HL-60 (cell line): Measurements from ENCODE around the gene AP4S1.
A peak's percentile ranks its signal among the peaks of the same experiment; 100 is the strongest.

ENCODE experiments used
- DNase-seq, 2 experiments: peaks; one replicate each; pipeline ENCODE4 v3.0.0-alpha.2; 2010 to 2020; ENCODE audit warnings: low read depth in 1 of 2, low spot score in 1 of 2
- H3K27ac ChIP-seq: fragments of 250-450 bp; sonication (Bioruptor Pico); replicated peaks from 2 replicates; pipeline ENCODE4 v1.5.1; 2020; ENCODE audit warnings: mild to moderate bottlenecking, moderate library complexity
- H3K27me3 ChIP-seq: fragments of 250-450 bp; sonication (Bioruptor Pico); 2 replicates; pipeline ENCODE4 v1.5.1; 2021; ENCODE audit warnings: mild to moderate bottlenecking, moderate library complexity; ENCODE audit not compliant: insufficient read depth, poor library complexity, severe bottlenecking
- H3K4me3 ChIP-seq: replicated peaks from 2 replicates; pipeline ENCODE4 v1.5.1; 2011; ENCODE audit warnings: mild to moderate bottlenecking, control low read depth, low read length; ENCODE audit not compliant: insufficient read depth
- GABPA ChIP-seq: IDR thresholded peaks from 2 replicates; pipeline ENCODE4 v1.6.1; 2012; ENCODE audit warnings: low read depth
- POLR2AphosphoS5 ChIP-seq: IDR thresholded peaks from 2 replicates; pipeline ENCODE4 v1.6.1; 2012; ENCODE audit warnings: low read depth
- SPI1 ChIP-seq: IDR thresholded peaks from 2 replicates; pipeline ENCODE4 v1.6.1; 2012; ENCODE audit warnings: low read depth, mild to moderate bottlenecking, borderline replicate concordance
- TF ChIP-seq, protein P1 (sequence below): IDR thresholded peaks from 2 replicates; pipeline ENCODE4 v1.6.1; 2012; ENCODE audit warnings: low read depth; ENCODE audit not compliant: insufficient replicate concordance
- TF ChIP-seq, protein P2 (sequence below): IDR thresholded peaks from one replicate; pipeline ENCODE4 v1.5.1; 2011; ENCODE audit warnings: low read length, control low read depth, inconsistent platforms; ENCODE audit not compliant: insufficient read depth

The AP4S1 gene

DNA sequence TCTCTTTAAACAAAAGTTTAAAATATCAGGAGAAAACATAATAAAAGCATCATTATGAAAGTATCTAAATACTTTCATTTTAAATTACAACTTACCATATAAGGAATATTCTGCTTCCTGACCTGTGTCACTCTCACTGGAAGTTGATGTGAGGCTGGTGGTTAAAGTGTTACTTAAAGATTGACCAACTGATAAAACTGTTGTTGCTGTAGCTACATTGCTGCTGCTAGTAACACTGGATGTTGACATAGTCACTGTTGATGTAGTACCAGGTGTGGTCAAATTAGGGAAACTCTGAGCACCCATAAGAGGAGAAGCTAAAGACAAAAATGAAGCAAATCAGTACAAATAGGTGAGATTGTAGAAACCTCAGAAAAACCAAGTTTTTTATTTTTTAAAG is 102.2 kb downstream of the AP4S1 start:
- peak overlapping the region; percentile 62 for H3K27ac ChIP-seq
- H3K27me3 ChIP-seq, result no peaks in the 10 kb centered on the region
- no peak overlapping the region for H3K4me3 ChIP-seq
- DNase-seq, result peak in 1 of 2 experiments; percentile 39
- TF ChIP-seq POLR2AphosphoS5 (no peak), GABPA (no peak), SPI1 (no peak)
- TF ChIP-seq, protein P1, sequence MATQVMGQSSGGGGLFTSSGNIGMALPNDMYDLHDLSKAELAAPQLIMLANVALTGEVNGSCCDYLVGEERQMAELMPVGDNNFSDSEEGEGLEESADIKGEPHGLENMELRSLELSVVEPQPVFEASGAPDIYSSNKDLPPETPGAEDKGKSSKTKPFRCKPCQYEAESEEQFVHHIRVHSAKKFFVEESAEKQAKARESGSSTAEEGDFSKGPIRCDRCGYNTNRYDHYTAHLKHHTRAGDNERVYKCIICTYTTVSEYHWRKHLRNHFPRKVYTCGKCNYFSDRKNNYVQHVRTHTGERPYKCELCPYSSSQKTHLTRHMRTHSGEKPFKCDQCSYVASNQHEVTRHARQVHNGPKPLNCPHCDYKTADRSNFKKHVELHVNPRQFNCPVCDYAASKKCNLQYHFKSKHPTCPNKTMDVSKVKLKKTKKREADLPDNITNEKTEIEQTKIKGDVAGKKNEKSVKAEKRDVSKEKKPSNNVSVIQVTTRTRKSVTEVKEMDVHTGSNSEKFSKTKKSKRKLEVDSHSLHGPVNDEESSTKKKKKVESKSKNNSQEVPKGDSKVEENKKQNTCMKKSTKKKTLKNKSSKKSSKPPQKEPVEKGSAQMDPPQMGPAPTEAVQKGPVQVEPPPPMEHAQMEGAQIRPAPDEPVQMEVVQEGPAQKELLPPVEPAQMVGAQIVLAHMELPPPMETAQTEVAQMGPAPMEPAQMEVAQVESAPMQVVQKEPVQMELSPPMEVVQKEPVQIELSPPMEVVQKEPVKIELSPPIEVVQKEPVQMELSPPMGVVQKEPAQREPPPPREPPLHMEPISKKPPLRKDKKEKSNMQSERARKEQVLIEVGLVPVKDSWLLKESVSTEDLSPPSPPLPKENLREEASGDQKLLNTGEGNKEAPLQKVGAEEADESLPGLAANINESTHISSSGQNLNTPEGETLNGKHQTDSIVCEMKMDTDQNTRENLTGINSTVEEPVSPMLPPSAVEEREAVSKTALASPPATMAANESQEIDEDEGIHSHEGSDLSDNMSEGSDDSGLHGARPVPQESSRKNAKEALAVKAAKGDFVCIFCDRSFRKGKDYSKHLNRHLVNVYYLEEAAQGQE, result no peak
- TF ChIP-seq, protein P2, sequence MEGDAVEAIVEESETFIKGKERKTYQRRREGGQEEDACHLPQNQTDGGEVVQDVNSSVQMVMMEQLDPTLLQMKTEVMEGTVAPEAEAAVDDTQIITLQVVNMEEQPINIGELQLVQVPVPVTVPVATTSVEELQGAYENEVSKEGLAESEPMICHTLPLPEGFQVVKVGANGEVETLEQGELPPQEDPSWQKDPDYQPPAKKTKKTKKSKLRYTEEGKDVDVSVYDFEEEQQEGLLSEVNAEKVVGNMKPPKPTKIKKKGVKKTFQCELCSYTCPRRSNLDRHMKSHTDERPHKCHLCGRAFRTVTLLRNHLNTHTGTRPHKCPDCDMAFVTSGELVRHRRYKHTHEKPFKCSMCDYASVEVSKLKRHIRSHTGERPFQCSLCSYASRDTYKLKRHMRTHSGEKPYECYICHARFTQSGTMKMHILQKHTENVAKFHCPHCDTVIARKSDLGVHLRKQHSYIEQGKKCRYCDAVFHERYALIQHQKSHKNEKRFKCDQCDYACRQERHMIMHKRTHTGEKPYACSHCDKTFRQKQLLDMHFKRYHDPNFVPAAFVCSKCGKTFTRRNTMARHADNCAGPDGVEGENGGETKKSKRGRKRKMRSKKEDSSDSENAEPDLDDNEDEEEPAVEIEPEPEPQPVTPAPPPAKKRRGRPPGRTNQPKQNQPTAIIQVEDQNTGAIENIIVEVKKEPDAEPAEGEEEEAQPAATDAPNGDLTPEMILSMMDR, result no peak

DNA sequence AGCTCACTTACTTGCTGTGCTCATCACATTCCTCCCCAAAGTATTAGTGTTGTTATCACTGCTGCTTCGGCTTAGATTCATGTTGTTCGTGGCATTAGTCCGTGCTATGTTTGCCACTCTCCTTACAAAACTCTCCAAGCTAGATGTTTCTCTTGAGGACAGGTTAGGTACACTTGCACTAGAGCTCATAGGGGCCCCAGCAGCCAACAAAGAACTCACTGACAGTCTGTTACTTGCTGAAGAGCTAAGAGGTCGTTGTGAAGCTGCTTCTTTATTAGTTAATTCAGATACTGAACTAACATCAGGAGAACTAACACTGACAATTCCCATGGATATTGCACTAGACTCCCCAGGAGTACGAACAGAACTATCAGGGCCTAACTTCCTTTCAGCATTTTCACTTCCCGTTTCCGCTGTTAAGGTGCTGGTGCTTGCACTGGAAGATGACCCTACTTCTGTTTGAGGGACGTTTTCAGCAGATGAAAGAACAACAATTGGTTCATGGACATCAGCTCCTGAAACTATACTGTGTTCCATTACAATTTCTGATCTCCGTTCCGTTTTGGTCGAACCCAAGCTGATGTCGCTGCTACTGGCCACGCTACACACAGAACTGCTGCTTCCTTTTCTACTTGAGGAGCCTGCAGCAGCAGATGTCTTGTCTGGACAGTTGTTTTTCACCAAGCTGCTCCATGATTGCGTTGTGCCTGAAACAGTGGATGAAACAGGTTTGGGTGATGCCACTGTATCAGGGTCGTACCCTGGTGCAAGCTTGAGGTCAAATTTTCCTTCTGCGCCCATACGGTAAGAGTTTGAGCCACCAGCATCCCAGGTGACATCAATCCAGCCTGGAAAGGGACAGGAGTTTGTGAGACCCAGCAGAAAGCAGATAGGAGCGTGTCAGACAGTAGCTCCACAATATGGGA is 103.4 kb downstream of the AP4S1 start:
- peak overlapping the region; percentile 62 for H3K27ac ChIP-seq
- TF ChIP-seq SPI1 (peak; percentile 95), GABPA (no peak)
- H3K4me3 ChIP-seq, result no peak overlapping the region
- DNase-seq, result peak; percentile 28 to 48
- H3K27me3 ChIP-seq, result no peaks in the 10 kb centered on the region

DNA sequence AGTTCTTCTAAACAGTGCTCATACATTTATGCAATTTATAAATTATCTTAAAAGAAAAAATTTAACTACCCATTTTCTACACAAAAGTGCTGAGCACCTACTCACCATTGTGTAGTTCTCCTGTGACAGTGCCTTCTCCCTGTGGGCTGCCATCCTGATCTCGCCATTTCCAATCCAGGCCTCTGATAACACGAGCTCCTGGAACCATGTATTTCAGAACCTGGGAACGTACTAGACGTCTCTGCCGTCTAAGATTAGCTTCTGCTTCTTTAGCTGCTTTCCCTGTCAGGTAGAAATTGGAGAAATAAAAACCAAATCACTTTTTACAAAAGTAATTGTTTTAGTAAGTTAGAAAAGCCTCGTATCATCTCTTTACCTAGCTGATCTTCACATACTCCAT is 107.7 kb downstream of the AP4S1 start:
- Histone ChIP-seq H3K27ac (no peak overlapping the region), H3K27me3 (no peaks in the 10 kb centered on the region), H3K4me3 (no peak overlapping the region)
- DNase-seq, result no peak
- no peak for TF ChIP-seq SPI1
- TF ChIP-seq, protein P1, result no peak
- no peak for TF ChIP-seq POLR2AphosphoS5
- TF ChIP-seq, protein P2, result no peak
- no peak for TF ChIP-seq GABPA

DNA sequence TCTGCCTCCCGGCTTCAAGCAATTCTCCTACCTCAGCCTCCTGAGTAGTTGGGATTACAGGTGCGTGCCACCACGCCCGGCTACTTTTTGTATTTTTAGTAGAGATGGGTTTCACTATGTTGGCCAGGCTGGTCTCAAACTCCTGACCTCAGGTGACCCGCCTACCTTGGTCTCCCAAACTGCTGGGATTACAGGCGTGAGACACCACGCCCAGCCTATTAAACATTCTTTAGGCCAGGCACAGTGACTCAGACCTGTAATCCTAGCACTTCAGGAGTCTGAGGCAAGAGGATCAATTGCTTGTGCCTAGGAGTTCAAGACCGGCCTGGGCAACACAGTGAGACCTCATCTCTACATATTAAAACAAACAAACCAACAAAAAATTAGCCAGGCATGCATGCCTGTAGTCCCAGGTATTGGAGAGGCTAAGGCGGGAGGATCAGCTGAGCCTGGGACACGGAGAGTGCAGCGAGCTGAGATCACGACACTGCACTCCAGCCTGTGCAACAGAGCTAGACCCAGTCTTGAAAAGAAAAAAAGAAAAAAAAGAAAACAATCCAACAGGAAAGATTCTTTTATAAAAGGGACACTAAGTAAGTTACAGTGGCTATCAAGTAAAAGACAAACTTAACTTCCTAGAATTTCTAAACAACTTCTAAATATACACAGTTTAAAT is 111.9 kb downstream of the AP4S1 start:
- no peaks in the 10 kb centered on the region for H3K27me3 ChIP-seq
- no peak for DNase-seq
- H3K27ac ChIP-seq, result no peak overlapping the region
- H3K4me3 ChIP-seq, result no peak overlapping the region
- TF ChIP-seq, protein P2, result no peak
- no peak for TF ChIP-seq POLR2AphosphoS5
- TF ChIP-seq GABPA, result no peak
- no peak for TF ChIP-seq SPI1
- TF ChIP-seq, protein P1, result no peak
